HG03565 (cell line): Measurements from ENCODE around the gene RNFT2.

ENCODE experiments used
- ATAC-seq: cut with Tn5 transposase; IDR thresholded peaks from one replicate; pipeline ENCODE4 v1.9.1; 2021; ENCODE audit warnings: mild to moderate bottlenecking, moderate library complexity; ENCODE audit not compliant: unreplicated experiment

RNFT2 gene

GRCh38 chr12:116870306-116870705 lies 132.2 kb downstream of the RNFT2 start:
- ATAC-seq = no peak

GRCh38 chr12:116874324-116874995 lies 136.3 kb downstream of the RNFT2 start:
- no peak for ATAC-seq

DNA sequence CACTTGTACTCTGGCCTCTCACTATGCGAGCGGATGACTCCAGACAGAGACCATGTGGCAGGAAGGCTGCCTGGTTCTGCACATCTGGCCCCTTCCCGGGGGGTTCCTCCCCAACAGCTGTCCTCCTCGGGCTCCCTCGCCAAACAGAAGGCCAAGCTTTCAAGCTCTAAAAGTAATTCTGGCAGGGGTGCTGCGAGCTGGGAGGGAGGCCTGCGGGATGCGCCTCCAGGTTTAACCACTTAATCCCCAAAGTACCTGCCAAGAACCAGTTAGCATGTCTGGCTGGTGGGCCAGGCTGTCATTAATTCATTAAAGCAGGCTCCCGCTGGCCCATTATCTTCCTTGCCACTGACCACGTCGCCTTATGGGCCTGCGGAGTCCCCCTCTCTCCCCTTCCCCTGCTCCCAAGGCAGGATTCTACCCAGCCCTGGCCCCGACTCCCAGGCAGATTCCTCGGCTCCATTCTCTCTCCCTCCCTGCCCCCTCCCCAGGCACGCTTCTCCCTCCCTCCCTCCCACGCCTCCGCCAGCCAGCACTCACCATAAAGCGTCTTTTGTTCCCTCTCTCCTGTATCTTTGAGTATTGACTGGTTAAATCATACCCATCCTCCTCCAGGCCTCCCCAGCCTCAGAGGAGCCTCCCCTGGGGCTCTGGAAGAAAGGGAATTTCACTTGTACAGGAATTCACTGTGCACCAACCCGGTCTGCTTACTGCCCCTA lies 138.2 kb downstream of the RNFT2 start:
- ATAC-seq = no peak

DNA sequence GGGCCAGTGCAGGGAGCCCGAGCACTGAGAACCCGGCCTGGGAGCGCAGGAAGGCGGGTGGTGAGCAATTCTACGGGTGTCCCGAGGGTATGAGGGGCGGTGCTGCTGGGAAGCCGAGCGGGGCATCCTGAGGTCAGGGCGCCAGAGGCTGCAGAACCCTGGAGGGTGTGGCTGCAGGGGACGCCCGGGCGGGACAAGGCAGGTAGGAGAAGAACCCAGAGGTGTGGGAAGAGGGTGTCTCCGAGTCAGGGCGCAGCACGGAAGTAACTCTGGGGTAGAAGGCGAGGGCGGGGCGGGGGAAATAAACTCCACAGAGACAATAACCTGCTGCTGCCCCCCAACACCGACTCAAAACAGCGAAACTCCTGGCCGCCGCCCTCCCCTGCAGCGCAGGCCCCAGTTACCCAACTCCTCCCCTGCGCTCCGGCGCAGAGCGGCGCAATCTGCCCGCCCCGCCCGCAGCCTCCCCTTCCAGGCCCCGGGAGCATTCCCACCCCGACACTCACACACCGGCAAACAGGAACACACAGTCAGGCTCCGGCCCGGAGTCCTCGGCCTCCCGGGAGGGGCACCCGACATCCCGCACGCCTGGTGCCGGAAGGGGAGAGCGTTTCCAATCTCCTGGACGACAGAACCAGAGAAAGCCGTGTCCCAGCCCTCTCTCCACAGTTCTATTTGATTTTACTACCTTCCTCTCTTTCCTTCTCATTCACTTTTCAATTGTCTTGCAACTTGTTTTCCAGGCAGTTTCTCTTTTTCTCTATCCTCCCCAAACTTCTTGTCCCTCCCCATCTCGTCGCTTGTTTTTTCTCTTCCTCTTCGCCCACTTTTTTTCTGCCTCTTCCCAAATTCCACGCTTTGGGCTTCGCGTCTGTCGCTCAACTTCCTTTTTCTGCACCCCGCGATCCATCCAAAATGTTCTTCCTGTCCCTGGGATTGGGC lies 140.7 kb downstream of the RNFT2 start:
- ATAC-seq = no peak

DNA sequence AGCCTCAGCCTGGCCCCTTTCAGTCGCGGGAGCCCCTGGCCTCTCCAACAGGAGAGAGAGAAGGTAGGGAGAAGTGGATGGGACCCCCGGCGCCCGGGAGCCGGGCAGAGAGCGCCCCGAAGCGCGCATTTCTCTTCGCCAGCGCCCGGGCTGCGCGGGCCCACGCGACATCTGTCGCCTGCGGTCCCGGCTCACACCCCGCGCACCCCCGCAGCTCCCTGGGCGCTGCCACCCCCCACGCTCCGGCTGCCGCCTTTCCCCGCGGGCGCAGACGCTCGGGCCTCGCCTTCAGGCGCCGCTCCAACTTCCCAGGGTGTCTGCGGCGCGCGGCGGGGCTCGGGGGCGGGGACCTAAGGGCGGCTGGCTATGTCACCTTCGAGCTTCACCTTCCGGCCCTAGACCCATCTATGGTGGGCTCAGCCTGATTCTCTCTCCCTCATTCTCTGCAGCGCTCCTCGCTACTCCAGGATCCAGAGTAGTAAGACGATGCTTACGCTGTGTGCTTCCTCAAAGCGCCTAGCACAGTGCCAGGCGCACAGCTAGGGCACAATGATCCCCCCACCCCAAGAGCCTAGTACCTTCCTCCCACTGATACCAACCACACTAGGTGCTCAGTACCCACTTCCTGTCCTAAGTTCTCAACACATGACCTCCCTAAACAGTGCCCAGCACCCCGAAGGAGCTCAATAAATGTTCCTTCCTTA lies 141.5 kb downstream of the RNFT2 start:
- no peak for ATAC-seq

DNA sequence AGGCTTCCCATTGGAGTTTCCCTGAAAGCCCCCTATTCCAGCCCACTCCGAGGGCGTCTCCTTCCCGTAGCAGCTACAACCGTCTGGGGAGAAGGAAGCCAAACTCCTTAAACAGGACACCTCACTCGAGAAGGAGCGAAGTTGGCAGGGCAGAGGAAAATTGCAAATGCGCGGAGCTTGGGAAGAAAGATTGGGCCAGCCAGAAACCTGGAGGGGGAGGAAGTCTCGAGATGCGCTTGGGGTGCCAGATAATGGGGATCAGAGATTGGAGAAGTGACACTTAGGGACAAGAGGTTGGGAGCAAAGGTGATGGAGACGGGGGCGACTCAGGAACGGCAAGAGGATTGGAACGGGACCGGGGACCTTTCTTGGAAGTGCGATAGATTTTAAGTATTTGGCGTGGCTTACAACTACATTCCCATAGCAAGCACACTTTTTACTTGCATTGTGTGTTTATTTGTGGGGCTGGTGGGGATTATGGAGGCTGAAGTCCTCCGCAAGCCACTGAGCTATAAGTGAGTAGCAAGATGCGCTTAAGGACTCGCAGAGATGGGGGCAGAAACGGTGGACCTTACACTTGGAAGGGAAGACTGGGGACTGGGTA lies 142.2 kb downstream of the RNFT2 start:
- no peak for ATAC-seq

- ATAC-seq = no peak
These were observed 142.8 kb downstream of the RNFT2 start for GRCh38 chr12:116880817-116881324.

GRCh38 chr12:116881325-116881876 lies 143.3 kb downstream of the RNFT2 start, which contains the start of gene HRK:
TSS of gene HRK (minus strand) at chr12:116881441. CDS start at chr12:116881307, 134 bp downstream.
- ATAC-seq = no peak

GRCh38 chr12:116881877-116882507 lies 143.9 kb downstream of the RNFT2 start:
- no peak for ATAC-seq

- ATAC-seq = no peak
These were observed 144.6 kb downstream of the RNFT2 start for GRCh38 chr12:116882742-116883141.

- ATAC-seq = no peak
These were observed 146.8 kb downstream of the RNFT2 start for GRCh38 chr12:116884871-116885270.

DNA sequence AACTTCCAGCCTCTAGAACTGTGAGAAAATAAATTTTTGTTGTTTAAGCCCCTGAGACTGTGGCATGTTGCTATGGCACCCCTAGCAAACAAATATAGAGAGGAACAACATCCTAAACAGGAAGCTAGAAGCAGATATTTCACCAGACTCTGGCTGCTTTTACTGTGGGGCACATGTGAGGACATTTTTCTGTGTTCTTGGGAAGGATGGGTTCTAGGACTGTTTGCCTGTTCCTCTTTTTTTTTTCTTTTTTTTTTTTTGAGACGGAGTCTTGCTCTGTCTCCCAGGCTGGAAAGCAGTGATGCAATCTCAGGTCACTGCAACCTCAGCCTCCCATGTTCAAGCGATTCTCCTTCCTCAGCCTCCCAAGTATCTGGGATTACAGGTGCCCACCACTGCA lies 147.4 kb downstream of the RNFT2 start:
- ATAC-seq = no peak

DNA sequence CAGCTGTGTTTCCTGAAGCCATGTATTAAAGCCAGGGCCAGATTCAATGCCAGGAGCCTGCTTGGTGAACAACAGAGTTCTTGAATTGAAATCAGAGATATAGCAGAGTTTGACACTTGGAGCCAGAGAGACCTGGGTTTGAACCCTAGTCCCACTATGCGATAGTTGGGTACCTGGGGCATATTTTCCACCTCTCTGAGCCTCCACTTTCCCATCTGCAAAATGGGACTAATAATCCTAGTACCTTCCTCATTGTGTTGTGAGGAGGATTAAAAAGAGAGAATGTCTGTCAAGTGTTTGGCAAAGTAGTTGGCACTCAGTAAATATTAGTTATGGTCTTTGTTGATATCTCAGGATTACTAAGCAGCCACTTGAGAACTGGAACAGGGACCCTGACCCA lies 149.1 kb downstream of the RNFT2 start:
- no peak for ATAC-seq

DNA sequence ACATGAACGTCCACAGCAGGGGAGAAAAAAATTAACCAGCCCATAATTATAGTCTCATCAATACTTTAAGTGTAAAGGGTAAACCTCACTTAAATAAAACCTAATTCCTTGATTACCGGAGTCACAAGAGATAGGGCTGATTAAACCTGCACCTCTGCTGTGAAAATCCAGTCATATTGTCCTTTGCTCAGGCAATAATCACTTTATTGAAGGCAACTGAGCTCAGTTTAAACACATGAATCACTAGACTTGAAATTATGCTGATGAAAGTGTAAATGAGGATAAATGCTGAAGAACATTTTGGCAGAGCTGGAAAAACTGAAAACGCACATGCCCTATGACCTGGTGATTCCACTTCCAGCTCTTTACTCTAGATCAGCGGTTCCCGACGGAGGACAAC lies 149.8 kb downstream of the RNFT2 start:
- no peak for ATAC-seq

GRCh38 chr12:116890330-116890729 lies 152.2 kb downstream of the RNFT2 start:
- no peak for ATAC-seq

DNA sequence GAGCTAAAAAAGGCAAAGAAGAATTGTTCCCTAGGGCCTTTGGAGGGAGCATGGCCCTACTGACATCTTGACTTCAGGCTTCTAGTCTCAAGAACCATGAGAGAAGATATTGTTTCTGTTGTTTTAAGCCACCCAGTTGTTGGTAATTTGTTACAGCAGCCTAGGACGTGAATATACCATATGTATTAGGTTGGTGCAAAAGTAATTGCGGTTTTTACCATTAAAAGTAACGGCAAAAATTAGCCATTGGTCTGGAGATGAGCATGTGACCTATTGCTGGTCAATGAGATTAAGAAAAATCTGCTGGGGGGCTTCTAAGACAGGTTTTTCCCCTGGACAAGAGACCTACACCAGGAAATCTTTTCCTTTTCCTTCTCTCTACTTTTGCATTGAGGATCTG lies 152.9 kb downstream of the RNFT2 start:
- no peak for ATAC-seq

DNA sequence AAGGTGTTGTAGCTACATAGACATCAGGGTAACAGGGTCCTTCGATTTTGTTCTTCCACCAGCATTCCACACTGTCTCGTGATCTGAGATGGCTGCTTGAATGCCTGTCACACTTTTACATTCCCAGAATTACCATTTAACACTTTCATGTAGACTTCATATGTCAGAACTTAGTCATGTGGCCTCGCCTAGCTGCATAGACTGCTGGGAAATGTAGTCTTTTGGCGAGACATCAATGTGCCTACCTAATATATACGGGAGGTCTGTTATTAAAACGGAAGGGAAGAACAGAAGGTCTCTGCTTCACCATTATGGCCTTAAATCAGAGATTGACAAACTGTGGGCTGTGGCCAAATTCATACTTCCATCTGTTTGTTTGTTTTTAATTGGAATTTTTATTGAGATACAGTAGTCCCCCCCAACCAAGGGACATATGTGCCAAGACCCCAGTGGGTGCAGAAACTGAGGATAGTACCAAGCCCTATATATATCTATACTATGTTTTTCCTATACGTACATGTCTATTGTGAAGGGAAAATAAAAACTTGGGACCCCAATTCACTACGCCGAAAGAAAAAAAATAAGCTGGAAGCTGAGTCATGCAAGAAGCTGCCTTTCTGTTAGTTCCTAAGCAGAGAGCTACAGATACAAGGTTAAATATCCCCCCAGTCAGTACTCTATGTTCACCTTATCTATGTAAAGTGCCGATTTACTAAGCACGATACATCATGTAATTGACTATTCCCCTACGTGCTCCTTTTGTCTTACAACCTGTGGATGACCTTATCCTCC lies 154.4 kb downstream of the RNFT2 start:
- ATAC-seq = no peak

- ATAC-seq = no peak
These were observed 156.8 kb downstream of the RNFT2 start for GRCh38 chr12:116894913-116895312.
